ENCODE measurements around the gene ACER2.
"Not testable (repeated sequence)": the region's sequence is repeated elsewhere in the genome, so short reads cannot be mapped to it uniquely, and the experiment has no call there.

DNA sequence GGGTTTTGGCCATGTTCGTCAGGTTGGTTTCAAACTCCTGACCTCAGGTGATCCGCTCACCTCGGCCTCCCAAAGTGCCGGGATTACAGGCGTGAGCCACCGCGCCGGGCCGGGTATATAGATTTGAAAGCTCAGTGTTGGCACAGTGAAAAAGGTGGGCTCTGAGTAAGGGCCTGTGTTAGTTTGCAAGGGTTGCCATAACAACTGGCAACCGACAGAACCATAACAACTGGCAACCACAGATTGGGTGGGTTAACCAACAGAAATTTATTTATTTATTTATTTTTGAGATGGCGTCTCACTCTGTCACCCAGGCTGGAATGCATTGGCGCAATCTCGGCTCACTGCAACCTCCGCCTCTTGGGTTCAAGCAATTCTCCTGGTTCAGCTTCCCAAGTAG lies 23.6 kb upstream of the ACER2 start:
- not testable (repeated sequence) for TF ChIP-seq CTCF, POLR2A (IDR thresholded peaks at IDR 0.05)
